SK-N-SH (cell line): ENCODE results near the gene DNAJC16. TPM values are rescaled to one million over a fixed set of nuclear protein-coding genes. Genes with fewer than 3 reads are reported as not detected.

Source experiments
- CTCF ChIA-PET: fragments of 300-600, 350-600 bp; formaldehyde crosslinking; extraction: SDS; loops from one replicate; lab custom pipeline; 2021; lab: Yijun Ruan, JAX
- POLR2A ChIA-PET: fragments of 350-600 bp; sonication (Branson Sonifier 250); formaldehyde crosslinking; extraction: SDS; loops from one replicate; lab custom pipeline; 2020; ENCODE audit warnings: antibody characterized with exemption, inconsistent platforms; lab: Yijun Ruan, JAX
- DNase-seq: peaks from one replicate; pipeline ENCODE4 v3.0.0; 2012
- H2AFZ ChIP-seq: fragments of 200-600 bp; sonication (generic); 2 replicates; pipeline ENCODE4 v1.8.1; 2016; ENCODE audit warnings: antibody characterized with exemption, mild to moderate bottlenecking, low read depth
- H3F3A ChIP-seq: fragments of 200-600 bp; sonication (generic); replicated peaks from 2 replicates; pipeline ENCODE3; 2016; ENCODE audit warnings: antibody characterized with exemption, mild to moderate bottlenecking; ENCODE audit not compliant: insufficient read depth
- H3K27ac ChIP-seq, 2 experiments: fragments of 200-500 bp in 1 of 2; fragments of 200-600 bp in 1 of 2; sonication (Bioruptor generic) in 1 of 2; sonication (generic), shearing (Covaris generic) in 1 of 2; 2 replicates each; pipeline versions ENCODE4 v1.5.1 to v1.6.1; 2014 to 2016; ENCODE audit warnings: low read depth in 2 of 2, inconsistent platforms in 1 of 2, low read length in 1 of 2, mild to moderate bottlenecking in 1 of 2, mixed read lengths in 1 of 2
- H3K27me3 ChIP-seq: fragments of 200-600 bp; sonication (generic), shearing (Covaris generic); 2 replicates; pipeline ENCODE4 v1.6.1; 2016; ENCODE audit warnings: mixed run types; ENCODE audit not compliant: insufficient read depth
- H3K36me3 ChIP-seq, 2 experiments: fragments of 200-500 bp in 1 of 2; fragments of 200-600 bp in 1 of 2; sonication (Bioruptor generic) in 1 of 2; sonication (generic) in 1 of 2; replicated peaks in 1 of 2; 2 replicates each; pipeline versions ENCODE3 to v1.5.1; 2014 to 2016; ENCODE audit warnings: low read length in 1 of 2, mild to moderate bottlenecking in 1 of 2; ENCODE audit not compliant: insufficient read depth in 2 of 2, control insufficient read depth in 1 of 2
- H3K4me1 ChIP-seq, 2 experiments: fragments of 200-500 bp in 1 of 2; fragments of 200-600 bp in 1 of 2; sonication (Bioruptor generic) in 1 of 2; sonication (generic), shearing (Covaris generic) in 1 of 2; 2 replicates each; pipeline versions ENCODE4 v1.5.1 to v1.6.1; 2014 to 2016; ENCODE audit warnings: low read depth in 1 of 2, low read length in 1 of 2, mixed run types in 1 of 2; ENCODE audit not compliant: insufficient read depth in 2 of 2, control insufficient read depth in 1 of 2
- H3K4me2 ChIP-seq: fragments of 200-600 bp; sonication (generic), shearing (Covaris generic); 2 replicates; pipeline ENCODE4 v1.6.1; 2017; ENCODE audit warnings: mixed run types
- H3K4me3 ChIP-seq, 2 experiments: fragments of 200-500 bp in 1 of 2; fragments of 200-600 bp in 1 of 2; sonication (Bioruptor generic) in 1 of 2; sonication (generic), shearing (Covaris generic) in 1 of 2; 2 replicates each; pipeline versions ENCODE4 v1.5.1 to v1.8.1; 2014 to 2016; ENCODE audit warnings: low read depth in 2 of 2, inconsistent platforms in 1 of 2, low read length in 1 of 2, mild to moderate bottlenecking in 1 of 2, mixed read lengths in 1 of 2, moderate library complexity in 1 of 2
- H3K79me2 ChIP-seq: fragments of 200-600 bp; sonication (generic); 2 replicates; pipeline ENCODE4 v1.8.1; 2017; ENCODE audit warnings: mild to moderate bottlenecking; ENCODE audit not compliant: insufficient read depth
- H3K9ac ChIP-seq: fragments of 200-600 bp; sonication (generic); 2 replicates; pipeline ENCODE4 v1.6.1; 2017; ENCODE audit warnings: mixed run types
- H3K9me2 ChIP-seq: fragments of 200-600 bp; sonication (generic); 2 replicates; pipeline ENCODE4 v1.6.1; 2017; ENCODE audit warnings: mixed run types
- H3K9me3 ChIP-seq: fragments of 200-600 bp; sonication (generic); 2 replicates; pipeline ENCODE4 v1.6.1; 2017; ENCODE audit warnings: mixed run types, mild to moderate bottlenecking, moderate library complexity
- H4K20me1 ChIP-seq: fragments of 200-600 bp; sonication (generic); 2 replicates; pipeline ENCODE4 v1.6.1; 2017; ENCODE audit warnings: mild to moderate bottlenecking, mixed run types; ENCODE audit not compliant: insufficient read depth
- CHD2 ChIP-seq: fragments of 150-350 bp; IDR thresholded peaks from 2 replicates; pipeline ENCODE4 v1.6.1; 2018; ENCODE audit warnings: low read length; ENCODE audit not compliant: partially characterized antibody
- FOSL2 ChIP-seq: IDR thresholded peaks from 2 replicates; pipeline ENCODE4 v1.4.0; 2012; ENCODE audit warnings: low read depth, mild to moderate bottlenecking, moderate library complexity, borderline replicate concordance
- GATA2 ChIP-seq: sonication (generic); formaldehyde crosslinking; IDR thresholded peaks from 2 replicates; pipeline ENCODE4 v1.5.0; 2020; ENCODE audit warnings: mild to moderate bottlenecking, missing genetic modification reagents
- JUND ChIP-seq: IDR thresholded peaks from 2 replicates; pipeline ENCODE4 v1.4.0; 2012
- RCOR1 ChIP-seq: fragments of 150-350 bp; IDR thresholded peaks from 2 replicates; pipeline ENCODE4 v1.6.1; 2017; ENCODE audit warnings: antibody characterized with exemption, low read length
- RFX5 ChIP-seq: IDR thresholded peaks from 2 replicates; pipeline ENCODE4 v1.6.1; 2012; ENCODE audit warnings: mild to moderate bottlenecking, improper control_type of control experiment, low read length
- WGBS: methylation state at CpG from one replicate; pipeline ENCODE4 v1.1.6; 2017; ENCODE audit warnings: low lambda C conversion rate; 5-methylcytosine and 5-hydroxymethylcytosine counted together
- polyA plus RNA-seq, 3 experiments: library from polyadenylated mRNA; depleted of rRNA; stranded (reverse); fragments of >200 nt; gene quantifications; 2 replicates each; pipeline ENCODE4 v1.2.3, GENCODE V29; 2012
- TF ChIP-seq, protein P1 (sequence below): IDR thresholded peaks from 2 replicates; pipeline ENCODE4 v1.4.0; 2012; ENCODE audit warnings: low read depth, borderline replicate concordance
- TF ChIP-seq, protein P2 (sequence below): fragments of 150-350 bp; IDR thresholded peaks from 2 replicates; pipeline ENCODE4 v1.6.1; 2016; ENCODE audit warnings: mild to moderate bottlenecking, low read depth, low read length
- TF ChIP-seq, protein P3 (sequence below): IDR thresholded peaks from 2 replicates; pipeline ENCODE4 v1.6.1; 2012; ENCODE audit warnings: mild to moderate bottlenecking, low read depth, low read length, moderate library complexity
- TF ChIP-seq, protein P4 (sequence below): fragments of 200-600 bp; sonication (generic); IDR thresholded peaks from 2 replicates; pipeline ENCODE4 v1.6.1; 2017; ENCODE audit warnings: antibody characterized with exemption, mild to moderate bottlenecking, moderate library complexity

DNAJC16 gene
- polyA plus RNA-seq, 1 of the 3 experiments (the other 2 are of a cell fraction), result 8.4 TPM

DNA sequence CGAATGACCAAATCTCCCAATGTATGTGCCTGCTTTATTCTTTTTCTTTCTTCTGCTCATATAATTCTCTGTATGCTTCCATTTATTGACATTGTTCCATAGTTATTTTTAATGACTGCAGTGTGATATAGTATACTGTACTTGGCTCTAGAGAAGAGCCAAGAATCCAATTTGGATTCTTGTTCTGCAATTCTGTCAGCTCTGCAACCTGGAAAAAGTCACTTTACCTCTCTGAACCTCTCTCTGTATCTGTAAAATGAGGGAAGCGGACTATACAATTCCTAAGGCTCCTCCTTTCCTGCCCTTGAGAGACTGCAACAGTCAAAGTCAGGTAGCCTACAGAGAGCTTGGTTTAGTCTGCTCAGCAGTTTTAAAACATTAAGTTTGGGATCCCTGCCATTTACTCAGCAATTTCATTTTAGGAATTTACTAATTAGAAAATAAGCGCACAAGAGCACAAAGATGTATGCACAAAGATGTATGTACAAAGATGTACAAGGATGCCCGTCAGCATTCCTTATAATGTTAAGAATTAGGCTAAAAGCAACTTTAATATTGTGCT is 14.7 kb downstream of the DNAJC16 start:
- Histone ChIP-seq H3K4me3 (no peak overlapping the region), H3K27ac (no peak overlapping the region), H3F3A (peaks cover 7% of the 10 kb centered on the region)
- ChIA-PET CTCF (no interaction called here), POLR2A (no interaction called here)
- TF ChIP-seq, protein P1, sequence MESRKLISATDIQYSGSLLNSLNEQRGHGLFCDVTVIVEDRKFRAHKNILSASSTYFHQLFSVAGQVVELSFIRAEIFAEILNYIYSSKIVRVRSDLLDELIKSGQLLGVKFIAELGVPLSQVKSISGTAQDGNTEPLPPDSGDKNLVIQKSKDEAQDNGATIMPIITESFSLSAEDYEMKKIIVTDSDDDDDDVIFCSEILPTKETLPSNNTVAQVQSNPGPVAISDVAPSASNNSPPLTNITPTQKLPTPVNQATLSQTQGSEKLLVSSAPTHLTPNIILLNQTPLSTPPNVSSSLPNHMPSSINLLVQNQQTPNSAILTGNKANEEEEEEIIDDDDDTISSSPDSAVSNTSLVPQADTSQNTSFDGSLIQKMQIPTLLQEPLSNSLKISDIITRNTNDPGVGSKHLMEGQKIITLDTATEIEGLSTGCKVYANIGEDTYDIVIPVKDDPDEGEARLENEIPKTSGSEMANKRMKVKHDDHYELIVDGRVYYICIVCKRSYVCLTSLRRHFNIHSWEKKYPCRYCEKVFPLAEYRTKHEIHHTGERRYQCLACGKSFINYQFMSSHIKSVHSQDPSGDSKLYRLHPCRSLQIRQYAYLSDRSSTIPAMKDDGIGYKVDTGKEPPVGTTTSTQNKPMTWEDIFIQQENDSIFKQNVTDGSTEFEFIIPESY, result no peak
- TF ChIP-seq, protein P2, sequence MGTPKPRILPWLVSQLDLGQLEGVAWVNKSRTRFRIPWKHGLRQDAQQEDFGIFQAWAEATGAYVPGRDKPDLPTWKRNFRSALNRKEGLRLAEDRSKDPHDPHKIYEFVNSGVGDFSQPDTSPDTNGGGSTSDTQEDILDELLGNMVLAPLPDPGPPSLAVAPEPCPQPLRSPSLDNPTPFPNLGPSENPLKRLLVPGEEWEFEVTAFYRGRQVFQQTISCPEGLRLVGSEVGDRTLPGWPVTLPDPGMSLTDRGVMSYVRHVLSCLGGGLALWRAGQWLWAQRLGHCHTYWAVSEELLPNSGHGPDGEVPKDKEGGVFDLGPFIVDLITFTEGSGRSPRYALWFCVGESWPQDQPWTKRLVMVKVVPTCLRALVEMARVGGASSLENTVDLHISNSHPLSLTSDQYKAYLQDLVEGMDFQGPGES, result no peak
- TF ChIP-seq JUND (no peak), CHD2 (no peak), GATA2 (no peak), RCOR1 (no peak), FOSL2 (no peak), RFX5 (no peak)
- TF ChIP-seq, protein P3, sequence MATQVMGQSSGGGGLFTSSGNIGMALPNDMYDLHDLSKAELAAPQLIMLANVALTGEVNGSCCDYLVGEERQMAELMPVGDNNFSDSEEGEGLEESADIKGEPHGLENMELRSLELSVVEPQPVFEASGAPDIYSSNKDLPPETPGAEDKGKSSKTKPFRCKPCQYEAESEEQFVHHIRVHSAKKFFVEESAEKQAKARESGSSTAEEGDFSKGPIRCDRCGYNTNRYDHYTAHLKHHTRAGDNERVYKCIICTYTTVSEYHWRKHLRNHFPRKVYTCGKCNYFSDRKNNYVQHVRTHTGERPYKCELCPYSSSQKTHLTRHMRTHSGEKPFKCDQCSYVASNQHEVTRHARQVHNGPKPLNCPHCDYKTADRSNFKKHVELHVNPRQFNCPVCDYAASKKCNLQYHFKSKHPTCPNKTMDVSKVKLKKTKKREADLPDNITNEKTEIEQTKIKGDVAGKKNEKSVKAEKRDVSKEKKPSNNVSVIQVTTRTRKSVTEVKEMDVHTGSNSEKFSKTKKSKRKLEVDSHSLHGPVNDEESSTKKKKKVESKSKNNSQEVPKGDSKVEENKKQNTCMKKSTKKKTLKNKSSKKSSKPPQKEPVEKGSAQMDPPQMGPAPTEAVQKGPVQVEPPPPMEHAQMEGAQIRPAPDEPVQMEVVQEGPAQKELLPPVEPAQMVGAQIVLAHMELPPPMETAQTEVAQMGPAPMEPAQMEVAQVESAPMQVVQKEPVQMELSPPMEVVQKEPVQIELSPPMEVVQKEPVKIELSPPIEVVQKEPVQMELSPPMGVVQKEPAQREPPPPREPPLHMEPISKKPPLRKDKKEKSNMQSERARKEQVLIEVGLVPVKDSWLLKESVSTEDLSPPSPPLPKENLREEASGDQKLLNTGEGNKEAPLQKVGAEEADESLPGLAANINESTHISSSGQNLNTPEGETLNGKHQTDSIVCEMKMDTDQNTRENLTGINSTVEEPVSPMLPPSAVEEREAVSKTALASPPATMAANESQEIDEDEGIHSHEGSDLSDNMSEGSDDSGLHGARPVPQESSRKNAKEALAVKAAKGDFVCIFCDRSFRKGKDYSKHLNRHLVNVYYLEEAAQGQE, result no peak
- TF ChIP-seq, protein P4, sequence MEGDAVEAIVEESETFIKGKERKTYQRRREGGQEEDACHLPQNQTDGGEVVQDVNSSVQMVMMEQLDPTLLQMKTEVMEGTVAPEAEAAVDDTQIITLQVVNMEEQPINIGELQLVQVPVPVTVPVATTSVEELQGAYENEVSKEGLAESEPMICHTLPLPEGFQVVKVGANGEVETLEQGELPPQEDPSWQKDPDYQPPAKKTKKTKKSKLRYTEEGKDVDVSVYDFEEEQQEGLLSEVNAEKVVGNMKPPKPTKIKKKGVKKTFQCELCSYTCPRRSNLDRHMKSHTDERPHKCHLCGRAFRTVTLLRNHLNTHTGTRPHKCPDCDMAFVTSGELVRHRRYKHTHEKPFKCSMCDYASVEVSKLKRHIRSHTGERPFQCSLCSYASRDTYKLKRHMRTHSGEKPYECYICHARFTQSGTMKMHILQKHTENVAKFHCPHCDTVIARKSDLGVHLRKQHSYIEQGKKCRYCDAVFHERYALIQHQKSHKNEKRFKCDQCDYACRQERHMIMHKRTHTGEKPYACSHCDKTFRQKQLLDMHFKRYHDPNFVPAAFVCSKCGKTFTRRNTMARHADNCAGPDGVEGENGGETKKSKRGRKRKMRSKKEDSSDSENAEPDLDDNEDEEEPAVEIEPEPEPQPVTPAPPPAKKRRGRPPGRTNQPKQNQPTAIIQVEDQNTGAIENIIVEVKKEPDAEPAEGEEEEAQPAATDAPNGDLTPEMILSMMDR, result no peak
- TF ChIP-seq, all 33 proteins: peak for 0
- Histone ChIP-seq H3K79me2 (peaks cover 4% of the 10 kb centered on the region; the same call in 1 of the 2 replicates), H3K9ac (no peak overlapping the region), H3K9me3 (no peaks in the 10 kb centered on the region), H3K4me2 (no peak overlapping the region), H3K36me3 (peaks cover 50 to 69% of the 10 kb centered on the region in 2 experiments), H3K4me1 (0 out of 4 replicates have a peak, but pooled peaks cover 0 to 2% of the 10 kb centered on the region in 2 experiments), H3K9me2 (no peaks in the 10 kb centered on the region), H4K20me1 (no peaks in the 10 kb centered on the region), H3K27me3 (no peaks in the 10 kb centered on the region), H2AFZ (no peak overlapping the region)
- WGBS, result 95% methylated on average over 4 of the region's 4 CpGs
- DNase-seq, result no peak
